HCEC 1CT (cell line): ENCODE data around the gene ADAMTS4.

Experiments used
- DNase-seq: peaks from one replicate; pipeline ENCODE4 v3.0.0-alpha.2; 2017

Gene ADAMTS4

GRCh38 chr1:161193561-161194235, 5.2 kb downstream of the ADAMTS4 start:
- DNase-seq, result no peak

DNA sequence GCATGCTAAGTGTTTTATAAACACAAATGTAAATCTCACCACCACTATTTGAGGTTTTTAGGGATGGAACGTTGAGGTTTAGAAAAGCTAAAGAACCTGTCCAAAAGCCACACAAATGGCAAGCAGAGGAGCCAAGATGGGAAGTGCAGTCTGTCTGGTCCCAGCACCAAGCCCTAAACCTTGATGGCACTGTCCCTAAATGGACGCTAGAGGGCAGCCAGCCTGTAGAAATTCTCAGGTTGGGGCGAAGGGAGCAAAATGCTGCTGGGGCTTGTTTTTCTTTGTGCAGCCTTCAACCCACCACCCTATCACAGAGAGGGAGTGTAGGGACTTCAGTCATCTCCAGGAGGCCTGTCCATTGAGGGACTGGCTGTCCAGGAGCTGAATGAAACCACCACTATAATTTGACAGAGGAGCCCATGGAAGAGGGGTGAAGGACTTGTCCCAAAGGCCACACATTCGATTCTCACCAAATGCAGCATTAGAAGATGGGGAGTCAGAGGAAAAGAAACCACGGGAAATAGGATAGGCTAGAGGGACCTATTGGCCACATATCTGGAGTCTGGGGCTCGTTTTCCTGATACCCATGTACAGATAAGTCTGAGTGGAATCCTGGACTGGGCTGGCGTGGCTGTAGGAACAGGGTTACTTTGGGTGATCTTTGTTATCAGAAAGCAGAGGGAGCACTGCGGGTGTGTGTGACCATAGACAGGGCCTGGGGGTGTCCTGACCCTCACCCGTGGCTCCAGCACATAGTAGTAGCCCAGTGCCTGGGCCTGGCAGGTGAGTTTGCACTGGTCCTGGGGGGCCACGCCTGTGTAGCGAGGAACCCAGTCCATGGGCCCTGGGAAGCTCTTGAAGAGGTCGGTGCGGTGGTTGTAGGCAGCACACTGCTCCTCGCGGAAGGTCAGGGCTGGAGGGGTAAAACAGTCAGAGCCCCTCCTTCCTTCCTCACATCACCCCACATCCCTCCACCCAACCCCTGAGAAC, 6.1 kb downstream of the ADAMTS4 start:
- peak; percentile 67 for DNase-seq

GRCh38 chr1:161191971-161192370, 6.9 kb downstream of the ADAMTS4 start:
- DNase-seq, result no peak

GRCh38 chr1:161190962-161191521, 7.8 kb downstream of the ADAMTS4 start:
- no peak for DNase-seq

- no peak for DNase-seq
Measured at GRCh38 chr1:161189036-161189435, 9.8 kb downstream of the ADAMTS4 start.

- no peak for DNase-seq
Measured at GRCh38 chr1:161188381-161188780, 10.5 kb downstream of the ADAMTS4 start.

DNA sequence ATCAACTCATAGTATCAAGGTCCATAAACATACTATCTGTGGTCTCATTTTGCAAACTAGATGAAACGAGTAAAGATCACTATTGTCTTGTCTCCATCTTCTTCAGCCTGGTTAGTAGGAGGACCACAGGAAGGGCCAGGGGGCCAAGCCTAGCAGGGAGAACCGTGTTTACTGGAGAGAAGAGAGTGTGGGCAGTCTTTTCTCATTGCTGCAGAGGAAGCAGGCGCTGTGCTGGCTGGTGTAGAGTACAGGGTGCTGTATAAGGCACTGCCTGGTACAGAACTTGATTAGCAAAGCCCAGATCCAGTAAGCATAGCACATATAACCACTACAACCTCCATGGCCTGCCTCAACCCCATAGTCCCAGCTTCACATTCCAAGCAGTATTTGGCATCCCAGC, 11.5 kb downstream of the ADAMTS4 start:
- DNase-seq, result no peak

DNA sequence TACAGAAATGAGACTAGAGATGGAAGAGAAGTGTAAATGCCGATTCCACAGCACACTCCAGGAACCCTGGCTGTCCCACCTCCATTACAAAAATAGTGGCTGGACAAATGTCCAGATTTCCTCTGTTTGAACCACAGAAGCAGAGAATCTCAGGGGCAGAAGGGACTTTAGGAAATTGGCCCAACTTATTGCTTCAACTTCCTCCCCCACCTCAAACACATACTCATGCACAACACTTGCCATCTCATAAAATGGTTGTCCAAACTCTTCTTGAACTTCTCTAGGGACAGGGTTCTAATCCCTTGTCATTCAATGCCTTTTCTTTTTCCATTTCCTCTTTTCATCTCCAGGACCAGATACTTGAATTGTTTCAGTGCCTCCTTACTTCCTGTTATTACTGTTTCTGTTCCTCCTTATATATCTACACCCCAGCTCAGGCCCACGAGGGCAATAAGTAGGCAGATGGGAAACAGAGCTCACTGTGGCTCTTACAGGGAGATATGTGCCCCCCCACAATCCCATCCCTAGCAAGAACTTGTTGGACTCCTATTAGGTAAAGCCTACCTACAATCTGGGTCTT, 13.0 kb downstream of the ADAMTS4 start:
- no peak for DNase-seq

DNA sequence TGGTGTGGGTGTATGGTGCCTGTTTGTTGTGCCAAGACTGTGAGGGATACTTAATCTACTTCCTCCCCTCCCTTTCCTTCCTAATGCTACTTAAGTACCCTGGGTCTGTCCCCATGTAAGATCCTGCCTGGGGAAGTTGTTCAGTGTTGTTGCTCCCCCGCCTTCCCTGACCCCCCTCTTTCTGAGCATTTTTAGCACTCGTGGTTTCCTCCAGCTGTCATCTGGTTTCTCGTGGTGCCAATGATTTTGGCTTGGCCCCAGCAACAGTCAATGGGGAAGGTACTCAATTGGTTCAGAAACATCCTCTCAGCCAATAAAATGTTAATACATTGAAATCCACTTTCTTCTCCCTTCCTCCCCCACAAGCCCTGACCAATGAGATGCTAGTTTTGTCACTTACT, 13.6 kb downstream of the ADAMTS4 start:
- peak; percentile 68 for DNase-seq

- peak; percentile 78 for DNase-seq
Measured at GRCh38 chr1:161182214-161182613, 16.6 kb downstream of the ADAMTS4 start.

DNA sequence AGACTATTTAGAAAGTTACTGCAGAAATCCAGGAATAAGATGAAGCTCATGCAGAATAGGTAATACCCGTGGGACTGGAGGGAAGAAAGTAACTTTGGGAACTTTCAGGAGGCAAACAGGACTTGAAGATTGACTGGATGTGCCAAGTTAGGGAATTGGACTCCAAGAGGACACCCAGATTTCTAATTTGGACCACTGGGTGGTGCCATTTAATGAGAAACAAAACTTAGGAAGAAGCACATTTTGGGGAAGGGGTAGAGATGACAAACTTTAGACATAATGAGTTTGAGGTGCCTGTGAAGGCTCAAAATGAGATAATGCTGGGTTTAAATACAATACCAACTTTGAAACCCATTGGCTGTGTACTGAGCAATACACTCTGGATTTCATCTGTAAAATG, 18.2 kb downstream of the ADAMTS4 start:
- DNase-seq, result no peak

DNA sequence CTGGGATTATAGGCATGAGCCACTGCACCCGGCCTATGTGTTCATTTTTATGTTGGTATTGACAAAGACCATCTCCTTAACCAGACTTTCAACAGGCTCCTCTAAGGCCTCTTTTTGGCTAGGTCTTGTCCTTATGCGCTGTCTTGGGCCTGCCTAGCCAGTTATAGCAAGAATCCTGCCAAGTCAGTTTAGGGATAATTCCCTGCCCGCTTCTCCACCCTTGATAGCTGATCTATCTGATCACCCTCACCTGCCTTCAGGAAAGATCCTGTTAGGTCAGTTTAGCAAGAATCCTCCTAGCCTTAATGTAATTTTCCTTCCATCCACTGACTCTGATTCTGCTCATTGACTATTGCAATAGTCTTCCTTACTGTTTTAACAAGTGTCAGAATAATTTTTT, 19.2 kb downstream of the ADAMTS4 start:
- DNase-seq, result no peak

- no peak for DNase-seq
Measured at GRCh38 chr1:161177936-161178244, 21.0 kb downstream of the ADAMTS4 start.

- DNase-seq, result peak; percentile 59
Measured at GRCh38 chr1:161177112-161177935, 21.5 kb downstream of the ADAMTS4 start, which contains the start of gene B4GALT3. B4GALT3 (minus strand) TSS chr1:161177507; CDS start chr1:161176060, 1,447 bp downstream.

DNA sequence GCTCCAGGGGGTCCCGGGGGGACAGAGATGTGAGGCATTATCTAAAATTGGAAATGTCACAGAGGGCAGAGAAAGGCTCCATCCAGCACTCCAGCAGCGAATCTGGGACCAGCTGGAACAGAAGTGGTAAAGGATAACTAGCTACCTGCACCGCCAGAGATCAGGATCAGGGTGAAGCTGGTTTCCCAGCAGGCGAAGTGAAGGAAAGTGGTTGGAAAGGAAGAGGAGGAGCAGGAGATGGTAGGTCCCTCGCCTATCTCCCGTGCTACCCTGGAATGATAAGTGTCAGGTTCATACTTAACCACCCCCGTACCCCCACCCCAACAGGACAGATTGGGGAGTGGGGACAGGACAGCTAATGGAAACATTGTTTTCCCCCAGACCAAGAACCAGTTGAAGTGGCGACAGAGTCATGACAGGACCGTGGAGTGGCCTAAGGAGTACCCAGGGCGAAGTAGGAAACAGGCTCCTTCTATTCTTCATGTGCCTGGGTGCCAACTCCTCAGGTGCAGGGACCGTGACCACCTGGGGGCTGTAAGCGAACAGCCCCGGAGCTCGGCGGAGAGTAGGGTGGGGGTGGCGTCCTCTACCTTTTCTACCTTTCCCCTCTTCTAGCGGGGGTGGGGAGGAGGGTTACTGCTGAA, 22.3 kb downstream of the ADAMTS4 start:
- DNase-seq, result no peak

- DNase-seq, result no peak
Measured at GRCh38 chr1:161175771-161176453, 22.9 kb downstream of the ADAMTS4 start.

DNA sequence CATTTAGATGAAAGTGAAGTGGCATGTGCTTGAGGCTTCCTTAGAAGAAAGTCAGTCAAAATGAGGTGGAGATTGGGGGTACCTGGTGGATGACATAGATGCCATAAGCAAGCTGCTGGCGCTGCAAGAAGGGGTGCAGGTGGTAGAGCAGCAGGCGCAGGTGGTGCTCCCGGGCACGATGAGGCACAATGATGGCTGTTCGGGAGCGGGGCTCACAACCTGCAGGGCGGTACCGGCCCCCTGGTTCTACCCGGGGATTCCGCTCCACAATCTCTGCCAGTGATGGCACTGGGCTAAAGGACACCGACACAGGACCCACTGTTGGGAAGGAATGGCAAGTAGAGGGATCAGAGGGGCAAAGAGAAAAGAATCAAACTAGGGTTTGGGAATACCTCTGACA, 23.9 kb downstream of the ADAMTS4 start:
- DNase-seq, result no peak

- no peak for DNase-seq
Measured at GRCh38 chr1:161173711-161174110, 25.1 kb downstream of the ADAMTS4 start.

DNA sequence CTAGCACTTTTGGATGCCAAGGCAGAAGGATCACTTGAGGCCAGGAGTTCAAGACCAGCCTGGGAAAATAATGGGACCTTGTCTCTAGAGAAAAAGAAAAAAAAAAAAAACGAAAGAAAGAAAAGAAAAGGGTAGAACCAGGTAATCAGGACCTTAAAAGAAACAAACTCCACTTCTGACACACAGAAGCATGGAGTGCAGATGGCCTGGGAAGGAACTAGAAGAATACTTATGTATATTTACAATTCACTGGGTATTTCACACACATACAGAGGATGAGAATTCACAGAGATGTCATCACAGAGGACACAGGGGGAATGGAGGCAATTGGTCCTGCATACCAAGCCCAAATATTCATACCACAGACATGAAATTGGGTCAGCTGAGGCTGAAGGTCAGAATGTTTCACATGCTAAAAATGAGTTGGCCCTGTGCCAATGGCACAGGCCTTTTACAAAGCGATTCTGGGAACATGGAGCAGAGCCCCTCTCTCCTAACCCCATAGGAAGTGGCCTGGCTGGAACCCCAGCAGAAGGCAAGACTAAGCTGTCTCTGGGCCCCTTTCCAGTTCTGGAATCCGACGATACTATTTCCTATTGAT, 26.0 kb downstream of the ADAMTS4 start:
- peak; percentile 95 for DNase-seq

DNA sequence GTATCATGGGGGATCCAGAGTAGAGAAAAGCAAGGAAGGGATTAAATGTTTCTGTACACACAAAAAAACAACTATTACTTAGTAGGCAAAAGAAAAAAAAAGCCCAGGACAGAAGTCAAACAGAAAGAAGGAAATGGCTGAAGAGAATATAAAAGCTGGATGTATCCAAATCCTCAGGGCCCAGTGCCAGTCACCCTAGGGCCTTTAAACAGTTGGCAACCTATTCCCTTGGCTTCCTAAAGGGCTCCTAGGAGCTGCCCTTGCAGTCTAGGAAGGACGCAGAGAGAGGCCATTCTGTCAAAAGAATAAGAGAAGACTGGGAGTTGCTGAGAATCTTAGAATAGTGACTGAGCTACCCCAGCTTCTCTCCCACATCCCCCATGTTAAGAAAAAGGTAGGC, 26.5 kb downstream of the ADAMTS4 start:
- no peak for DNase-seq

DNA sequence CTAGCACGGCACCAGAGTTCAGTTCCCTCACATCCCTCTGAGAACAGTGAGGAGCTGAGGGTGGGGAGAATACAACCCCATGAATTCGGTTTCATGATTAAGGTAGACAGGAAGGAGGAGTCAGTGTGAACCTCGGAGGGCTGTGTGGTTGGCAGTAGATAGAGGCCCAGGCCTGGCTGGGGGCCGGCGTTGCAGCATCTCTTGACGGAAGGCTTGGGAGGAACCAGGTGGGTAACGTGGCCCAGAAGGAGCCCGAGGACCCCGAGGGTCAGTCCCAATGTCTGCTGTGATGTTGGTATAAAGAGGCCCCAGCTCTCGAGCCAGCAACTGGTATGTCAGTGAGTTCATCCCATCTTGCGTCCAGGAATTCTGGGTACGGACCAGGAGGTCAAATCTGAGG, 27.2 kb downstream of the ADAMTS4 start:
- DNase-seq, result no peak
